GM19238 (cell line): ENCODE measurements around the gene ACP4.
"Not testable (repeated sequence)": the region's sequence is repeated elsewhere in the genome, so short reads cannot be mapped to it uniquely, and the experiment has no call there.

Experiments used
- DNase-seq: peaks from one replicate; pipeline ENCODE4 v3.0.0; 2011; ENCODE audit warnings: low spot score; ENCODE audit not compliant: insufficient read length

The ACP4 gene

GRCh38 chr19:50796634-50797428 is 6.6 kb downstream of the ACP4 start:
- DNase-seq = no peak

- no peak for DNase-seq
Measured at GRCh38 chr19:50797429-50797780, 7.2 kb downstream of the ACP4 start.

- no peak for DNase-seq
Measured at GRCh38 chr19:50797781-50798658, 7.8 kb downstream of the ACP4 start.

- DNase-seq = no peak
Measured at GRCh38 chr19:50798659-50799546, 8.7 kb downstream of the ACP4 start.

- no peak for DNase-seq
Measured at GRCh38 chr19:50799547-50799851, 9.3 kb downstream of the ACP4 start.

GRCh38 chr19:50801107-50801506 is 10.9 kb downstream of the ACP4 start:
- DNase-seq = no peak

GRCh38 chr19:50803633-50804419 is 13.6 kb downstream of the ACP4 start:
- no peak for DNase-seq

GRCh38 chr19:50804420-50805272 is 14.4 kb downstream of the ACP4 start:
- DNase-seq = peak; percentile 94

GRCh38 chr19:50808856-50809255 is 18.6 kb downstream of the ACP4 start:
- DNase-seq = no peak

- not testable (repeated sequence) for DNase-seq
Measured at GRCh38 chr19:50811622-50812238, 21.5 kb downstream of the ACP4 start.

- no peak for DNase-seq
Measured at GRCh38 chr19:50812474-50812873, 22.3 kb downstream of the ACP4 start.

- DNase-seq = no peak
Measured at GRCh38 chr19:50814883-50815282, 24.7 kb downstream of the ACP4 start.

- no peak for DNase-seq
Measured at GRCh38 chr19:50815439-50815838, 25.2 kb downstream of the ACP4 start.

GRCh38 chr19:50817941-50818858 is 28.0 kb downstream of the ACP4 start:
- peak; percentile 83 for DNase-seq

GRCh38 chr19:50818859-50819472 is 28.8 kb downstream of the ACP4 start:
- DNase-seq = no peak

- no peak for DNase-seq
Measured at GRCh38 chr19:50819636-50820035, 29.4 kb downstream of the ACP4 start.

- DNase-seq = no peak
Measured at GRCh38 chr19:50820086-50820485, 29.9 kb downstream of the ACP4 start.
